Prostate gland (tissue), 2 donors: ENCODE data around the gene NKX2-2.

Experiments used
- CTCF ChIP-seq, 4 experiments: fragments of 200-600 bp in 2 of 4; fragments of 450-650 bp in 2 of 4; sonication (generic) in 2 of 4; IDR thresholded peaks; 1 replicate in 3 of 4; 2 replicates in 1 of 4; pipeline ENCODE4 v1.5.1; 2016 to 2019; ENCODE audit warnings: antibody characterized with exemption in 4 of 4, mild to moderate bottlenecking in 2 of 4, moderate library complexity in 2 of 4
- POLR2A ChIP-seq: fragments of 450-650 bp; IDR thresholded peaks from one replicate; pipeline ENCODE4 v1.6.1; 2016; ENCODE audit warnings: antibody characterized with exemption, mild to moderate bottlenecking
- POLR2AphosphoS5 ChIP-seq: sonication (generic); formaldehyde crosslinking; IDR thresholded peaks from one replicate; pipeline ENCODE4 v1.6.1; 2017; ENCODE audit warnings: antibody characterized with exemption

DNA sequence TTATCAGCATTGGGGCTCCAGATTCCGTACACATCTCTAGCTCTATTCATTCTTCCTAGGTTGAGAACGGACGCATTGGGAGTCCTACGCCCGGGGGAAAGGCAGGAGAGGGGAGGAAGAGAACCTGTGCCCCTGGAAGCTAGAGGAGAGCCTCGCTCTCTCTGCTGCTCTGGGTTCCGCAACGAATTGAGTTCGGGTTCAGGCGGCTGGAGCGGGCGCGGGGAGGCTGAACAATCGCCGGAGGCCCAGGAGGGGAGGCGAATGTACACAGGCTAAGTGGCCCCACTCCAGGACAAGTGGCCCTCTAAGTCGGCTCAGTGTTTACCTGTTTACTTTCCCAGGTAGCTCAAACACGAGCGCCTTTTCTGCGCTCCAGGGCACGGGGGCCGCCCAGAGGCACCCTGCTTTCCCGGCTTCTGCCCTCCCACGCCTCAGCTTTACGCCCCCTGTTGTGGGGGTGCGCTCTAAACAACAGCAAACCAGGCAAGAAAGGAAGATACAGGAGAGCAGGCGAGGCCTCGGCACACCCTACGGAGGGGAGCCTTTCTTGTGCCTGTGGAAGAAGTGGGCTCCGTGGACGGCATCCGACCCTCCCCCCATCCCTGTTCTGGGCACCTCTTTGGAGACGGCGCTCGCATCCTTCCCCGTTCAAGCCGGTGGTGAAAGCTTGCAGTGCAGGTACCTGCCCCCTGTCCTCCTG, 4.6 kb upstream of the NKX2-2 start:
- TF ChIP-seq CTCF (IDR thresholded peaks at IDR 0.05) (no peak), POLR2AphosphoS5 (no peak), POLR2A (no peak)
